GM18907 (cell line): ENCODE results near the gene PEX11G.

Source experiments
- ATAC-seq: cut with Tn5 transposase; IDR thresholded peaks from one replicate; pipeline ENCODE4 v1.9.1; 2021; ENCODE audit warnings: mild to moderate bottlenecking, moderate library complexity; ENCODE audit not compliant: unreplicated experiment

Gene PEX11G

DNA sequence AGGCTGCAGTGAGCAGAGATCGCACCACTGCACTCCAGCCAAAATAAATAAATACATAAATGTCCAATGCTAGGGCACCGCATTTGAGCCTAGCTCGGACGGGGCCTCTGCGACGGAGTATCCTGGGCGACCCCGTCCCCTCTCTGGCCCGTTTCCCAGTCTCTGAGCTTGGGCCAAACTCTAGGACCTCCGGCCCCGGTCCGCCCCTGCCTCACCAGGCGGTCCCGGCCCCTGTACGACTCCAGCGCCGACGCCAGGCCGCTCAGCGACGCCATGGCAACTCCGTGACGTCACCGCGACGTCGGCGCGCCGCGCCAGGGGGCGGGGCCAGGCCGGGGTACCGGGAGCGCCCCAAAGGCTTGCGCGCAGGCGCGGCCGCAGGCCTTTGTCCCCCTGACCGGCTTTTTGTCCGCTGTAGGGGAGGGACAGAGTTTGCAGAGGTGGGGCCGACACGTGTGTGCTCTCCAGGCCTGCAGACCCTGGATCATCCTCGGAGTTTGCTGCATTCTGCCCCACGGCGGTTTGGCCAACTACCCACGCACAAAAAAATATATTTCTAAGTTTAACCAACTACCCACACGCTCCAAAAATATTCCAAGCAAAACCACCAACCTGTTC is at the start of gene PEX11G:
PEX11G (minus strand) TSS at position 300 of the 618 bp plus-strand sequence; CDS start at position 275, 25 bp downstream.
- ATAC-seq = peak; percentile 73

DNA sequence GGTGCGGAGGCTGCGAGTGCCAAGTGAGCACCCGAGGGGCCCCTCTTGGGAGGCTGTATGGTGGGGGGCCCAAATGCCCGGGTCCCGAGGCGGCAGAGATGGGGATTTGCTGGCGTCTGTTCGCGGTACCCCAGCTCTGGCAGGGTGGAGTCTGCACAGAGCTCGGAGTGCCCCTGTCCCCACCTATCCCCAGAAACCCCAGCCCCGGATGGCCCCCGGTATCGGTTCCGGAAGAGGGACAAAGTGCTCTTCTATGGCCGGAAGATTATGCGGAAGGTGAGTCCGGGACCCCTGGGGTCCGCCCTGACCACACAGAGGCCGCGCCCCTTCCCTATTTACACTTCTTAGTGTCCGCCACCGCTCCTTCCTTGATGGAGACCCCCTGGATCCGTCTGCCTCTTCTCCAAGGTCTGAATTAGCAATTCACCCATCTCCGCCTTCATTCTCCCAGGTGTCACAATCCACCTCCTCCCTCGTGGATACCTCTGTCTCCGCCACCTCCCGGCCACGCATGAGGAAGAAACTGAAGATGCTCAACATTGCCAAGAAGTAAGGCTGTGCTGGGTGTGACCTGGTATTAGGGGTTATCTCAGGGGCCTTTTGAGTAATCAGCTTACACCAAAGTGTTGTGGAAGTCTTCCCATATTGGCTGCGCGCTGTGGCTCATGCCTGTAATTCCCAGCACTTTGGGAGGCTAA is 47.3 kb upstream of the PEX11G start:
- no peak for ATAC-seq

DNA sequence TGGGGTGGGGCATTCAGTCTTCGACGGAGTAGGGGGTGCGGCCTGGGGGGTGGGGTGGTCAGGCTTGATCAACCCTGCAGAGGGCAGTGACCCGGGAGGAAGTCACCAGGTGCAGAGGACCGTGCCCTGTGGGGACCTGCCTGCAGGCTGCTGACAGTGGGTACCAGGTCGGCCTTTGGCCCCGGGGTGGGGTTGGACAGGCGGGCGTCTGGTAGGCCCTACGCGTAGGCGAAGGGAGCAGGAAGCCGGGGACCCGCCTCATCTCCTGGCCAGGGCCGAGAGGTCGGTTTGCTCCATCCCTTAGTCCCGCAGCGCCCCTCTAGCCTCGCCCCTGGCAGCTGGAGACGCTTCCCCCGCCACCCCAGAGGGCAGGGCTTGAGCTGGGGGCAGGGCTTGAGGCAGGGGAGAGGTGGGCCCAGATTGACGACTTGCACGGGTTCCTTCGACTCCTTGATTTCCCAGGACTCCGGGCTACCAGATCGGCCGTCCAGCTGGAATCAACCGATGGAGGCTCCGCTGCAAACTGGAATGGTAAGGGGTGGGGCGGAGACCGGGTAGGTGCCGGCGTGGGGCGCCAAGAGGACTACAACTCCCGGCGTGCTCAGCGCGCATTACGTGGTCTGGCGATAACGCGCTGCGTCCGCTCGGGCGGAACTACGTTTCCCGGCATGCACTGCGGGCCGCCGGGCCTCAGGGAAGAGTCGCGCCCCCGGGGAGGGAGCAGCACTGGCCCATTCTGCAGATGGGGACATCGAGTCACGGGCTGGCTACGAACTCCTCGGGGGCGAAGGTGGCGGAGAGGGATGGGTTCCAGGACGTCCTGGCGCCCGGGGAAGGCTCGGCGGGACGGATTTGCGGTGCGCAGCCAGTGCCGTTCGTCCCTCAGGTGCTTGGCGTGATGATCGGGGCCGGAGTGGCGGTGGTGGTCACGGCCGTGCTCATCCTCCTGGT is 46.5 kb upstream of the PEX11G start, which contains the start of gene PNPLA6:
PNPLA6 (plus strand) TSS at position 671 of the 951 bp plus-strand sequence; CDS start at position 743, 72 bp downstream.
- peak; percentile 70 for ATAC-seq

DNA sequence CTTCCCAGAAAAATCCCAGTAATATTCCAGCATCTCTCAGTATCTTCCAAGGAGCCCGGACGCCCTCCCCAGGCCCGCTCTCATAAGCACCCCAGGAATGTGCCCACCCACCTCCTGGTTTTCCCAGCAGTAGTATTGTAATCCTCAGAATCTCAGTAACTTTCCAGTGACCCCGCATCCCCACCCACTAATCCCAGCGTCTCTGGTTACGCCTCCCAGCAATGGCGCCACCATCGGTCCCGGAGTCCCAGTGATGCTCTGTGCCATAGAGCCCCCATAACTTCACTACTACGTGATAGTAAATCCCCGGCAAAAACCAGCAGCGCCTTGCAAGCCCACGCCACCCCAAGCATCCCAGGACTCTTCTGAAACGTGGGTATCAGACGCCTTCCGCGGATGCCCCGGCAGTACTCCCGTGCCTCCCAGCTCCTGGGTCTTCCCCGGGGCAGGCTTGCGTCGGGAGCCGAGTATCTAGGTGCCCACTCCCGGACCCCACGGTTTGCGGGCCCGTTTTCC is 45.8 kb upstream of the PEX11G start:
- peak; percentile 6 for ATAC-seq

DNA sequence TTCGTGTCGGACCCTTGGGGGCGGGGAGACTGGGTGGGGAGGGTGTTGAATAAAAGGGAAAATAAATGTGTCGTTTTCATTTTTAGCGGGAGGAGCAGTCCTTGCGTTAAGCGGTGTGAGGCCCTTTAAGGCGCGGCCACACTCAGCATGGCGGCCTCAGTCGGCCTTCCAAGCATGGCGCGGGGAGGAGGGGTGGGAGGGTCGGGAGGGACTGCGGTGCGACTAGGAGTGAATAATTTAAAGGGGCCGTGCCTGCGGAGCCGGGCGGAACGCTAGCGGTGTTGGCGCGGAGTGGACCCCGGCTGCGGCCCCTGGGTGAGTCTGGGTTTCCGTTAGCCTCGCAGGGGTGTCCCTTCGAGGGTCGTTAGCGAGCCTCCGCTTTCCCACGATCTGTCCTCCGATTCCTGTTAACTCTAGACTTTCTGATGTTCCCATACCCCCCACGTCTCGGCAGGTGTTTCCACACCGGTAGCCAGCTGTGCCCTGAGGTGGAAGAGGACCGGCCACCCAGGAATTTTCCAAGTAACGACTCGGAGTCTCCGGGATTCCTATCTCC is 45.2 kb upstream of the PEX11G start:
- ATAC-seq = peak; percentile 33

- ATAC-seq = no peak
These were observed 44.5 kb upstream of the PEX11G start for GRCh38 chr19:7533281-7533885.

GRCh38 chr19:7529610-7530490 is 41.0 kb upstream of the PEX11G start:
- no peak for ATAC-seq

GRCh38 chr19:7529246-7529600 is 40.4 kb upstream of the PEX11G start:
- ATAC-seq = no peak

- ATAC-seq = no peak
These were observed 39.8 kb upstream of the PEX11G start for GRCh38 chr19:7528522-7529245.

DNA sequence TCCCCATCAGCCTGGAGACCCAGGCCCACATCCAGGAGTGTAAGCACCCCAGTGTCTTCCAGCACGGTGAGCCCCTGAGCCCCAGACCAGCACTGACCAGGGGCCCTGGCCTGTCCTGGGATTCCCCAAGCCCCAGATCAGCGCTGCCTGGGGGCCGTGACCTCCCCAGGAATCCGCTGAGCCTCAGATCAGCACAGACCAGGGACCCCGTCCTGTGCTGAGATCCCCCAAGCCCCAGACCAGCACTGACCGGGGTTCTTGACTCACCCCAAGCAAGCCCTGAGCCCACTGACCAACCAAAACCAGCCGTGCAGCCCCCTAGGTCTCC is 39.3 kb upstream of the PEX11G start:
- ATAC-seq = no peak

DNA sequence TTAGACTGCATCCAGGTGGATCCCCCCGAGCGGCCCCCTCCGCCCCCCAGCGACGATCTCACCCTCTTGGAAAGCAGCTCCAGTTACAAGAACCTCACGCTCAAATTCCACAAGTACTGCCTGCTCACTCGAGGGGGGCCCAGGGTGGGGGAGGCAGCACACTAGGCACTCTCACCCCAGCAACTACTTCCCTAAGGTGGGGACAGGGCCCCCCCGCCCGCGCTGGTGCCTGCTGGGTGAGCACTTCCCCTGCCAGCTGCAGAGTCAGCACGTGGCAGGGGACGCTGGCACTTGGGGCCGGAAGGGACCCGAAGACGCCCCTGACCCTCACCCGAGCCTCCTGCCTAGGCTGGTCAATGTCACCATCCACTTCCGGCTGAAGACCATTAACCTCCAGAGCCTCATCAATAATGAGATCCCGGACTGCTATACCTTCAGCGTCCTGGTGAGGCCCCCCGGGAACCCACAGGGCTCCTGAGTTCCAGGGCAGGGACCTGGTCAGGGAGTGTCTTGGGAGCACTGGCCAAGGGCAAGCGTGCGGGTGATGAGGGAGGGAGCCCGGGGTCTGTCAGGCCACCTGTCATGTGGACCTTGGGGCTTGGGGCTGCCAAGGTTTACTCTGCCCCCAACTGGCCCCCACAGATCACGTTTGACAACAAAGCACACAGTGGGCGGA is 38.8 kb upstream of the PEX11G start:
- no peak for ATAC-seq

GRCh38 chr19:7526059-7526929 is 37.5 kb upstream of the PEX11G start:
- no peak for ATAC-seq

DNA sequence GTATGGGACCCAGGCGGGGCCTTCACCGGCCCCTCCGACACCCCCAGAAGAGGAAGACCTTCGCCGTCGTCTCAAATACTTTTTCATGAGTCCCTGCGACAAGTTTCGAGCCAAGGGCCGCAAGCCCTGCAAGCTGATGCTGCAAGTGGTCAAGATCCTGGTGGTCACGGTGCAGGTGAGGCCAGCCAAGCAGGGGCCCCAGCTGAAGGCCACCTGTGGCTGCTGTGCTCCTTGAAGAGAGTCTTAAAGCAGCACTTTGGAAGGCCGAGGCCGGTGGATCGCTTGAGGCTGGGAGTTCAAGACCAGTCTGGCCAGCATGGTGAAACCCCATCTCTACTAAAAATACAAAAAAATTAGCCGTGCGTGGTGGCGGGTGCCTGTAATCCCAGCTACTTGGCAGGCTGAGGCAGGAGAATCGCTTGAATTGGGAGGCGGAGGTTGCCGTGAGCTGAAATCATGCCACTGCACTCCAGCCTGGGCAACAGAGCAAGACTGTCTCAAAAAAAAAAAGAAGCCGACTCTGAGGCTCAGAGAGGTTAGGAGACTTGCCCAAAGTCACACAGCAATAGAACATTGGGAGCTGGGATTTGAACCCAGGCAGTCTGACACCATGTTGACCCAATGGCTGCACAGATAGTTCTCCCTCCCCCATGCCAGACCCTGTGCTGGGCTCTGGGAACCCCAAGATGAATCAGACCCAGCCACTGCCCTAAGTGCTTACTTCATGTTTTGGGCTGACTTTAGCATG is 36.3 kb upstream of the PEX11G start:
- no peak for ATAC-seq

DNA sequence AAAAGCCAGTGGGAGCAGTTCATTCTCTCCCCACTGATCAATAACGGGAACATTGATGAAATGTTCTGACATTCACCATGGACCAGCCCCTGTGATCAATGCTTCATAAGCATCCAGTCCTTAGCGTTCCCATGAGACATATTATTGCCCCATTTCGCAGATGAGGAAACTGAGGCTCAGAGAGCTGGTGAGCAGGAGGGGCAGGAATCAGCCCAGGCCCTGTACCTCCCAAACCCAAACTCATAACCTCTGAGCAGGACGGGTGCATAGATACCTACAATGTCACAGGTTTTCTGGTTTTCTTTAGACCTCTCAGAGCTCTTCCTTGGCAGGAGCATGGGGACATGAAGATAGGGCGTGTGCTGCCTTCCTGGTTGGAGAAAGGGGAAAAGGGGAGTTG is 35.7 kb upstream of the PEX11G start:
- no peak for ATAC-seq

GRCh38 chr19:7522923-7523667 is 34.3 kb upstream of the PEX11G start:
- peak; percentile 4 for ATAC-seq
